Keratinocyte (primary cell): Measurements from ENCODE around the gene KIAA0825. TPM values are rescaled to one million over a fixed set of nuclear protein-coding genes. Genes with fewer than 3 reads are reported as not detected.

Experiments
- DNase-seq: peaks from one replicate; pipeline ENCODE4 v3.0.0-alpha.2; 2011; ENCODE audit warnings: low read depth, missing footprints, low spot score
- FAIRE-seq: peaks from 2 replicates; lab custom pipeline; 2011; peaks lifted over from hg19 to GRCh38; lab: Jason Lieb, UNC
- H2AFZ ChIP-seq: 2 replicates; pipeline ENCODE4 v1.6.0; 2012; ENCODE audit warnings: low read length, control low read depth, inconsistent platforms; ENCODE audit not compliant: control insufficient read depth
- H3K27ac ChIP-seq: 2 replicates; pipeline ENCODE4 v1.5.1; 2011; ENCODE audit warnings: low read length; ENCODE audit not compliant: control insufficient read depth, insufficient read depth
- H3K27me3 ChIP-seq: 3 replicates; pipeline ENCODE4 v1.6.0; 2011; ENCODE audit warnings: low read length; ENCODE audit not compliant: control insufficient read depth, insufficient read depth; ENCODE audit errors: extremely low read depth
- H3K36me3 ChIP-seq, 2 experiments: 2 replicates in 1 of 2; 3 replicates in 1 of 2; pipeline ENCODE4 v1.5.1; 2011; ENCODE audit warnings: low read length in 2 of 2, mild to moderate bottlenecking in 1 of 2; ENCODE audit not compliant: control insufficient read depth in 2 of 2, insufficient read depth in 2 of 2; ENCODE audit errors: extremely low read depth in 1 of 2
- H3K4me1 ChIP-seq: 3 replicates; pipeline ENCODE4 v1.5.1; 2011; ENCODE audit warnings: low read length; ENCODE audit not compliant: control insufficient read depth, insufficient read depth; ENCODE audit errors: extremely low read depth
- H3K4me2 ChIP-seq: 3 replicates; pipeline ENCODE4 v1.6.0; 2011; ENCODE audit warnings: low read depth, low read length; ENCODE audit not compliant: control insufficient read depth, insufficient read depth; ENCODE audit errors: extremely low read depth
- H3K4me3 ChIP-seq, 3 experiments: fragments of 200-600 bp in 1 of 3; sonication (generic) in 1 of 3; 2 replicates in 2 of 3; 3 replicates in 1 of 3; pipeline ENCODE4 v1.5.1; 2011 to 2016; ENCODE audit warnings: low read length in 3 of 3, mild to moderate bottlenecking in 3 of 3, control low read depth in 2 of 3, inconsistent platforms in 1 of 3, low read depth in 1 of 3, mixed read lengths in 1 of 3, mixed run types in 1 of 3, moderate library complexity in 1 of 3; ENCODE audit not compliant: control insufficient read depth in 2 of 3, insufficient read depth in 2 of 3; ENCODE audit errors: extremely low read depth in 1 of 3
- H3K79me2 ChIP-seq: 2 replicates; pipeline ENCODE4 v1.6.0; 2012; ENCODE audit warnings: low read length; ENCODE audit not compliant: control insufficient read depth, insufficient read depth
- H3K9ac ChIP-seq: 3 replicates; pipeline ENCODE4 v1.6.0; 2011; ENCODE audit warnings: low read length; ENCODE audit not compliant: control insufficient read depth, insufficient read depth; ENCODE audit errors: extremely low read depth
- H3K9me1 ChIP-seq: 3 replicates; pipeline ENCODE4 v1.6.0; 2011; ENCODE audit warnings: low read length; ENCODE audit not compliant: control insufficient read depth, insufficient read depth; ENCODE audit errors: extremely low read depth
- H3K9me3 ChIP-seq: 2 replicates; pipeline ENCODE4 v1.5.1; 2012; ENCODE audit warnings: low read depth, low read length; ENCODE audit not compliant: control insufficient read depth
- H4K20me1 ChIP-seq: 3 replicates; pipeline ENCODE4 v1.6.0; 2011; ENCODE audit warnings: low read length; ENCODE audit not compliant: control insufficient read depth, insufficient read depth; ENCODE audit errors: extremely low read depth
- EZH2 ChIP-seq: IDR thresholded peaks from one replicate; pipeline ENCODE4 v1.6.1; 2012; ENCODE audit warnings: inconsistent platforms, mild to moderate bottlenecking, low read length, moderate library complexity
- dilution Hi-C: fragments of 300-500 bp; cut with MboI; formaldehyde crosslinking; loops from one replicate; pipeline ENCODE4 v1.7.0; 2020; ENCODE audit warnings: low sequenced_read_pairs; ENCODE audit not compliant: extremely low pct_ligation_motif_present
- polyA plus RNA-seq, 5 experiments: library from polyadenylated mRNA; depleted of rRNA in 3 of 5; stranded (reverse) in 3 of 5; stranded (forward) in 1 of 5; unstranded in 1 of 5; fragments of >200 nt; gene quantifications; 1 replicate in 1 of 5; 2 replicates in 3 of 5; 3 replicates in 1 of 5; pipeline versions ENCODE4 v1.2.1 to v1.2.3, GENCODE V29; 2011 to 2012; ENCODE audit warnings: missing spikeins in 2 of 5, low read depth in 1 of 5, low replicate concordance in 1 of 5
- TF ChIP-seq, protein P1 (sequence below), 3 experiments: IDR thresholded peaks in 1 of 3; conservative IDR thresholded peaks in 1 of 3; optimal IDR thresholded peaks in 1 of 3; 2 replicates in 2 of 3; 3 replicates in 1 of 3; pipeline versions ENCODE3 to v1.5.1; 2011; ENCODE audit warnings: low read length in 3 of 3, mild to moderate bottlenecking in 3 of 3, moderate library complexity in 2 of 3, control low read depth in 1 of 3, inconsistent platforms in 1 of 3; ENCODE audit not compliant: insufficient read depth in 2 of 3; ENCODE audit errors: extremely low read depth in 1 of 3

The KIAA0825 gene
- polyA plus RNA-seq, 1 donor (not counting 4 experiments of a cell fraction or from before 2014, with no cell fraction given), result 1.2 TPM

DNA sequence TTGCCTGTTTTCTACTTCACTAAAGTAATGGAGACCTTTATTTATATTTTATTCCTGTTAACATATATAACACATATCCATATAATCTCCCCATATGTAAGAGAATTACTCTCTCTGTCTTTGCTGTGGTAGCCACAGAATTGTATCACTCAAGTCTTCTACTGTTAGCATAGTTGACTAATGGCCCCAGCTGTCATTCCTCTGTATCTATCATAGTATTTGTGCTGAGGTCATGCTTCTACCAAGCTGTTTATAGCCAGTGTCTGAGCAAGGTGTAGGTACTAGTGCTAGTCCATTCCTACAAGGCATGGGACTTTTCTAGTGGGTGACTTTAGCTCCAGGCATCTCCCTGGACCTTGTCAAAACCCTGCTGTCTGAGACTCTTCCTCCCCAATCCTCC lies 244.1 kb downstream of the KIAA0825 start:
- H3K27ac ChIP-seq, result no peak overlapping the region
- DNase-seq (no peak), FAIRE-seq (no peak)
- H3K4me2 ChIP-seq, result no peak overlapping the region
- no peaks in the 10 kb centered on the region for H3K4me1 ChIP-seq
- TF ChIP-seq EZH2, result no peak
- TF ChIP-seq, protein P1, sequence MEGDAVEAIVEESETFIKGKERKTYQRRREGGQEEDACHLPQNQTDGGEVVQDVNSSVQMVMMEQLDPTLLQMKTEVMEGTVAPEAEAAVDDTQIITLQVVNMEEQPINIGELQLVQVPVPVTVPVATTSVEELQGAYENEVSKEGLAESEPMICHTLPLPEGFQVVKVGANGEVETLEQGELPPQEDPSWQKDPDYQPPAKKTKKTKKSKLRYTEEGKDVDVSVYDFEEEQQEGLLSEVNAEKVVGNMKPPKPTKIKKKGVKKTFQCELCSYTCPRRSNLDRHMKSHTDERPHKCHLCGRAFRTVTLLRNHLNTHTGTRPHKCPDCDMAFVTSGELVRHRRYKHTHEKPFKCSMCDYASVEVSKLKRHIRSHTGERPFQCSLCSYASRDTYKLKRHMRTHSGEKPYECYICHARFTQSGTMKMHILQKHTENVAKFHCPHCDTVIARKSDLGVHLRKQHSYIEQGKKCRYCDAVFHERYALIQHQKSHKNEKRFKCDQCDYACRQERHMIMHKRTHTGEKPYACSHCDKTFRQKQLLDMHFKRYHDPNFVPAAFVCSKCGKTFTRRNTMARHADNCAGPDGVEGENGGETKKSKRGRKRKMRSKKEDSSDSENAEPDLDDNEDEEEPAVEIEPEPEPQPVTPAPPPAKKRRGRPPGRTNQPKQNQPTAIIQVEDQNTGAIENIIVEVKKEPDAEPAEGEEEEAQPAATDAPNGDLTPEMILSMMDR (optimal IDR thresholded peaks at IDR 0.05 in 1 of 3, IDR thresholded peaks at IDR 0.05 in 1 of 3, conservative IDR thresholded peaks at IDR 0.05 in 1 of 3; ENCODE audit: extremely low read depth in 1 of 3, insufficient read depth in 2 of 3, low read length in 3 of 3), result no peak
- no peak overlapping the region for H3K9ac ChIP-seq
- H4K20me1 ChIP-seq, result no peaks in the 10 kb centered on the region
- H3K79me2 ChIP-seq, result no peaks in the 10 kb centered on the region
- no peaks in the 10 kb centered on the region for H3K9me3 ChIP-seq
- no peak overlapping the region for H3K4me3 ChIP-seq
- dilution Hi-C loops, result no loop called here
- no peak overlapping the region for H2AFZ ChIP-seq
- no peaks in the 10 kb centered on the region for H3K9me1 ChIP-seq
- no peaks in the 10 kb centered on the region for H3K27me3 ChIP-seq
- no peaks in the 10 kb centered on the region for H3K36me3 ChIP-seq

DNA sequence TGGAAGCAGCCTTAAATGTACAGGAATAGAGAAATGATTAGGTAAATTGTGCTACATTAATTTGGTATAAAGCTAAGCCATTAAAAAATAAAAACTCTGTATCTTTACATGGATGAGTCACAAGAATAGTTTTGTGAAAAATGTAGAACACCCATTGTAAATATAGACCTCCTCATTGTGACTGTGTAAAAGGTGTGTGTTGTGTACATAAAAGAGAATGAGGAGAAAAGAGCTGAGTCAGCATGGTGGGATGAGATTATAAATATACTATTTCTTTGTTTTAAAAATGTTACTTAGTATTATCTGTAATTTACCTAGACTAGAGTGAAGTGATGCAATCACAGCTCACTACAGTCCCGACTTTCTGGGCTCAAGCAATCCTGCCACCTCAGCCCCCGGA lies 250.5 kb downstream of the KIAA0825 start:
- dilution Hi-C loops, result no loop called here
- H3K79me2 ChIP-seq, result no peaks in the 10 kb centered on the region
- no peak overlapping the region for H3K4me2 ChIP-seq
- no peaks in the 10 kb centered on the region for H4K20me1 ChIP-seq
- no peak for TF ChIP-seq EZH2
- TF ChIP-seq, protein P1 (optimal IDR thresholded peaks at IDR 0.05 in 1 of 3, IDR thresholded peaks at IDR 0.05 in 1 of 3, conservative IDR thresholded peaks at IDR 0.05 in 1 of 3; ENCODE audit: extremely low read depth in 1 of 3, insufficient read depth in 2 of 3, low read length in 3 of 3), result no peak
- no peak for DNase-seq
- no peak overlapping the region for H3K9ac ChIP-seq
- no peak overlapping the region for H3K27ac ChIP-seq
- no peak overlapping the region for H2AFZ ChIP-seq
- H3K36me3 ChIP-seq, result no peaks in the 10 kb centered on the region
- no peak overlapping the region for H3K4me3 ChIP-seq
- no peaks in the 10 kb centered on the region for H3K9me1 ChIP-seq
- no peaks in the 10 kb centered on the region for H3K9me3 ChIP-seq
- H3K27me3 ChIP-seq, result no peaks in the 10 kb centered on the region
- no peak for FAIRE-seq
- peaks cover 12% of the 10 kb centered on the region for H3K4me1 ChIP-seq
